ENCODE measurements around the gene HHATL.

Gene HHATL

GRCh38 chr3:42742688-42743087, 40.1 kb upstream of the HHATL start:
- no peaks in the 10 kb centered on the region for H3K9me3 ChIP-seq (ENCODE audit: control insufficient read depth, insufficient read depth, low read length)

GRCh38 chr3:42742259-42742658, 39.7 kb upstream of the HHATL start:
- no peaks in the 10 kb centered on the region for H3K36me3 ChIP-seq (ENCODE audit: control insufficient read depth, insufficient read depth, low read length)
- H3K9ac ChIP-seq (ENCODE audit: low read depth, low read length) = no peak overlapping the region
- peaks cover 7% of the 10 kb centered on the region for H3K4me1 ChIP-seq (ENCODE audit: control insufficient read depth, insufficient read depth, low read length)
- no peaks in the 10 kb centered on the region for H3K9me3 ChIP-seq (ENCODE audit: control insufficient read depth, insufficient read depth, low read length)
- peaks cover 2% of the 10 kb centered on the region for H3K27me3 ChIP-seq (ENCODE audit: control insufficient read depth, insufficient read depth, low read length)
- H3K4me3 ChIP-seq (ENCODE audit: low read depth, low read length) = no peak overlapping the region

More at GRCh38 chr3:42742688-42743087, 40.1 kb upstream of the HHATL start:
- no peak overlapping the region for H3K4me3 ChIP-seq (ENCODE audit: low read depth, low read length)
- no peak overlapping the region for H3K9ac ChIP-seq (ENCODE audit: low read depth, low read length)
- no peaks in the 10 kb centered on the region for H3K36me3 ChIP-seq (ENCODE audit: control insufficient read depth, insufficient read depth, low read length)
- peaks cover 7% of the 10 kb centered on the region for H3K4me1 ChIP-seq (ENCODE audit: control insufficient read depth, insufficient read depth, low read length)
- peaks cover 2% of the 10 kb centered on the region for H3K27me3 ChIP-seq (ENCODE audit: control insufficient read depth, insufficient read depth, low read length)

- no peak overlapping the region for H3K9ac ChIP-seq (ENCODE audit: low read depth, low read length)
- H3K27me3 ChIP-seq (ENCODE audit: control insufficient read depth, insufficient read depth, low read length) = peaks cover 2% of the 10 kb centered on the region
- no peak overlapping the region for H3K4me3 ChIP-seq (ENCODE audit: low read depth, low read length)
- H3K9me3 ChIP-seq (ENCODE audit: control insufficient read depth, insufficient read depth, low read length) = no peaks in the 10 kb centered on the region
- H3K36me3 ChIP-seq (ENCODE audit: control insufficient read depth, insufficient read depth, low read length) = no peaks in the 10 kb centered on the region
- peaks cover 7% of the 10 kb centered on the region for H3K4me1 ChIP-seq (ENCODE audit: control insufficient read depth, insufficient read depth, low read length)
Observed at GRCh38 chr3:42741796-42742195, 39.2 kb upstream of the HHATL start.

GRCh38 chr3:42739401-42740158, 37.0 kb upstream of the HHATL start:
- no peak overlapping the region for H3K4me3 ChIP-seq (ENCODE audit: low read depth, low read length)
- no peaks in the 10 kb centered on the region for H3K27me3 ChIP-seq (ENCODE audit: control insufficient read depth, insufficient read depth, low read length)
- H3K36me3 ChIP-seq (ENCODE audit: control insufficient read depth, insufficient read depth, low read length) = no peaks in the 10 kb centered on the region
- peaks cover 9% of the 10 kb centered on the region for H3K4me1 ChIP-seq (ENCODE audit: control insufficient read depth, insufficient read depth, low read length)
- no peaks in the 10 kb centered on the region for H3K9me3 ChIP-seq (ENCODE audit: control insufficient read depth, insufficient read depth, low read length)
- no peak overlapping the region for H3K9ac ChIP-seq (ENCODE audit: low read depth, low read length)

GRCh38 chr3:42736531-42736930, 33.9 kb upstream of the HHATL start:
- H3K9me3 ChIP-seq (ENCODE audit: control insufficient read depth, insufficient read depth, low read length) = no peaks in the 10 kb centered on the region
- no peaks in the 10 kb centered on the region for H3K36me3 ChIP-seq (ENCODE audit: control insufficient read depth, insufficient read depth, low read length)
- H3K4me1 ChIP-seq (ENCODE audit: control insufficient read depth, insufficient read depth, low read length) = peaks cover 8% of the 10 kb centered on the region
- H3K27me3 ChIP-seq (ENCODE audit: control insufficient read depth, insufficient read depth, low read length) = no peaks in the 10 kb centered on the region
- H3K4me3 ChIP-seq (ENCODE audit: low read depth, low read length) = no peak overlapping the region
- H3K9ac ChIP-seq (ENCODE audit: low read depth, low read length) = no peak overlapping the region

- H3K9ac ChIP-seq (ENCODE audit: low read depth, low read length) = no peak overlapping the region
- no peaks in the 10 kb centered on the region for H3K27me3 ChIP-seq (ENCODE audit: control insufficient read depth, insufficient read depth, low read length)
- no peaks in the 10 kb centered on the region for H3K9me3 ChIP-seq (ENCODE audit: control insufficient read depth, insufficient read depth, low read length)
- H3K36me3 ChIP-seq (ENCODE audit: control insufficient read depth, insufficient read depth, low read length) = no peaks in the 10 kb centered on the region
- peaks cover 8% of the 10 kb centered on the region for H3K4me1 ChIP-seq (ENCODE audit: control insufficient read depth, insufficient read depth, low read length)
- no peak overlapping the region for H3K4me3 ChIP-seq (ENCODE audit: low read depth, low read length)
Observed at GRCh38 chr3:42736081-42736480, 33.5 kb upstream of the HHATL start.

GRCh38 chr3:42735615-42736014, 33.0 kb upstream of the HHATL start:
- Histone ChIP-seq H3K4me3 (ENCODE audit: low read depth, low read length) (no peak overlapping the region), H3K36me3 (ENCODE audit: control insufficient read depth, insufficient read depth, low read length) (no peaks in the 10 kb centered on the region), H3K9ac (ENCODE audit: low read depth, low read length) (no peak overlapping the region), H3K4me1 (ENCODE audit: control insufficient read depth, insufficient read depth, low read length) (peaks cover 8% of the 10 kb centered on the region), H3K9me3 (ENCODE audit: control insufficient read depth, insufficient read depth, low read length) (no peaks in the 10 kb centered on the region), H3K27me3 (ENCODE audit: control insufficient read depth, insufficient read depth, low read length) (no peaks in the 10 kb centered on the region)

- H3K36me3 ChIP-seq (ENCODE audit: control insufficient read depth, insufficient read depth, low read length) = no peaks in the 10 kb centered on the region
- H3K27me3 ChIP-seq (ENCODE audit: control insufficient read depth, insufficient read depth, low read length) = no peaks in the 10 kb centered on the region
- no peaks in the 10 kb centered on the region for H3K9me3 ChIP-seq (ENCODE audit: control insufficient read depth, insufficient read depth, low read length)
- no peak overlapping the region for H3K9ac ChIP-seq (ENCODE audit: low read depth, low read length)
- H3K4me1 ChIP-seq (ENCODE audit: control insufficient read depth, insufficient read depth, low read length) = peaks cover 8% of the 10 kb centered on the region
- no peak overlapping the region for H3K4me3 ChIP-seq (ENCODE audit: low read depth, low read length)
Observed at GRCh38 chr3:42735019-42735418, 32.4 kb upstream of the HHATL start.

- Histone ChIP-seq H3K4me3 (ENCODE audit: low read depth, low read length) (no peak overlapping the region), H3K9ac (ENCODE audit: low read depth, low read length) (no peak overlapping the region), H3K4me1 (ENCODE audit: control insufficient read depth, insufficient read depth, low read length) (peaks cover 8% of the 10 kb centered on the region), H3K27me3 (ENCODE audit: control insufficient read depth, insufficient read depth, low read length) (no peaks in the 10 kb centered on the region), H3K36me3 (ENCODE audit: control insufficient read depth, insufficient read depth, low read length) (no peaks in the 10 kb centered on the region), H3K9me3 (ENCODE audit: control insufficient read depth, insufficient read depth, low read length) (no peaks in the 10 kb centered on the region)
Observed at GRCh38 chr3:42734263-42734860, 31.8 kb upstream of the HHATL start.

- Histone ChIP-seq H3K36me3 (ENCODE audit: control insufficient read depth, insufficient read depth, low read length) (no peaks in the 10 kb centered on the region), H3K4me1 (ENCODE audit: control insufficient read depth, insufficient read depth, low read length) (peaks cover 8% of the 10 kb centered on the region), H3K4me3 (ENCODE audit: low read depth, low read length) (no peak overlapping the region), H3K27me3 (ENCODE audit: control insufficient read depth, insufficient read depth, low read length) (no peaks in the 10 kb centered on the region), H3K9me3 (ENCODE audit: control insufficient read depth, insufficient read depth, low read length) (no peaks in the 10 kb centered on the region), H3K9ac (ENCODE audit: low read depth, low read length) (peak overlapping the region; percentile 19)
Observed at GRCh38 chr3:42733501-42734262, 31.1 kb upstream of the HHATL start.

GRCh38 chr3:42732829-42733459, 30.3 kb upstream of the HHATL start:
- H3K36me3 ChIP-seq (ENCODE audit: control insufficient read depth, insufficient read depth, low read length) = no peaks in the 10 kb centered on the region
- no peak overlapping the region for H3K4me3 ChIP-seq (ENCODE audit: low read depth, low read length)
- peaks cover 8% of the 10 kb centered on the region for H3K4me1 ChIP-seq (ENCODE audit: control insufficient read depth, insufficient read depth, low read length)
- no peak overlapping the region for H3K9ac ChIP-seq (ENCODE audit: low read depth, low read length)
- H3K9me3 ChIP-seq (ENCODE audit: control insufficient read depth, insufficient read depth, low read length) = no peaks in the 10 kb centered on the region
- H3K27me3 ChIP-seq (ENCODE audit: control insufficient read depth, insufficient read depth, low read length) = no peaks in the 10 kb centered on the region
